Lower lobe of right lung (tissue), 2 donors: ENCODE results near the gene ERCC2. TPM values are rescaled to one million over a fixed set of nuclear protein-coding genes. Genes with fewer than 3 reads are reported as not detected.
A peak's percentile ranks its signal among the peaks of the same experiment; 100 is the strongest.

Experiments
- ATAC-seq, 2 donors: fragments of 200-7000 bp; cut with Tn5 transposase; one replicate each; pipeline ENCODE4 v1.9.1; 2020 to 2022; ENCODE audit warnings: mild to moderate bottlenecking in 2 of 2, moderate library complexity in 2 of 2
- DNase-seq: peaks from one replicate; pipeline ENCODE4 v3.0.0-alpha.2; 2020
- H3K27ac ChIP-seq: fragments of 200-600 bp; one replicate; pipeline ENCODE4 v1.8.0; 2022
- H3K27me3 ChIP-seq: fragments of 200-600 bp; one replicate; pipeline ENCODE4 v1.8.0; 2022; ENCODE audit warnings: low read depth
- H3K36me3 ChIP-seq: fragments of 200-600 bp; one replicate; pipeline ENCODE4 v1.8.0; 2022; ENCODE audit warnings: mild to moderate bottlenecking
- H3K4me1 ChIP-seq: fragments of 200-600 bp; one replicate; pipeline ENCODE4 v1.8.0; 2022
- H3K4me3 ChIP-seq: fragments of 200-600 bp; one replicate; pipeline ENCODE4 v1.8.0; 2022; ENCODE audit warnings: mild to moderate bottlenecking
- H3K9me3 ChIP-seq: fragments of 200-600 bp; one replicate; pipeline ENCODE4 v1.8.0; 2022
- CTCF ChIP-seq: fragments of 200-600 bp; IDR thresholded peaks from one replicate; pipeline ENCODE4 v1.8.0; 2022; ENCODE audit warnings: antibody characterized with exemption, mild to moderate bottlenecking
- intact Hi-C: fragments of 100-400 bp; cut with DNase I; formaldehyde crosslinking; loops from one replicate; pipeline ENCODE4 v1.11.0; 2022
- total RNA-seq: library from RNA; stranded (reverse); fragmentation: NEBNext Ultra II Directional; extraction: Animal tissue kit (Norgen Biotek cat#: 25700); gene quantifications from one replicate; pipeline ENCODE4 v1.2.1, GENCODE V29; 2021
- donor health status: DM: no; HTN: yes; CAD: no; lungs with severe emphysema.

ERCC2 gene
- total RNA-seq, 1 donor from 2014 or later = 14.0 TPM

GRCh38 chr19:45380107-45380506 is 9.7 kb upstream of the ERCC2 start:
- Histone ChIP-seq H3K9me3 (no peaks in the 10 kb centered on the region), H3K4me3 (no peak overlapping the region), H3K27ac (no peak overlapping the region), H3K36me3 (no peaks in the 10 kb centered on the region), H3K27me3 (peaks cover 18% of the 10 kb centered on the region), H3K4me1 (peaks cover 8% of the 10 kb centered on the region)
- TF ChIP-seq CTCF = no peak
- intact Hi-C loops = no loop called here
- ATAC-seq = no peak
- DNase-seq = no peak

- TF ChIP-seq CTCF = no peak
- H3K27ac ChIP-seq = no peak overlapping the region
- H3K4me3 ChIP-seq = no peak overlapping the region
- intact Hi-C loops = no loop called here
- H3K36me3 ChIP-seq = no peaks in the 10 kb centered on the region
- peak; percentile 27 to 62 for ATAC-seq
- H3K4me1 ChIP-seq = peaks cover 9% of the 10 kb centered on the region
- DNase-seq = no peak
- no peaks in the 10 kb centered on the region for H3K27me3 ChIP-seq
- H3K9me3 ChIP-seq = no peaks in the 10 kb centered on the region
Measured at GRCh38 chr19:45376045-45376724, 5.8 kb upstream of the ERCC2 start.

GRCh38 chr19:45368737-45369340 is 1.5 kb downstream of the ERCC2 start:
- Histone ChIP-seq H3K27ac (no peak overlapping the region), H3K27me3 (no peaks in the 10 kb centered on the region), H3K36me3 (no peaks in the 10 kb centered on the region), H3K4me1 (peaks cover 16% of the 10 kb centered on the region), H3K9me3 (no peaks in the 10 kb centered on the region), H3K4me3 (no peak overlapping the region)
- TF ChIP-seq CTCF = no peak
- intact Hi-C loops = no loop called here
- ATAC-seq (no peak), DNase-seq (no peak)

GRCh38 chr19:45368127-45368526 is 2.2 kb downstream of the ERCC2 start:
- H3K4me1 ChIP-seq = peaks cover 16% of the 10 kb centered on the region
- H3K27me3 ChIP-seq = no peaks in the 10 kb centered on the region
- no peak for ATAC-seq
- no peak for DNase-seq
- intact Hi-C loops = no loop called here
- H3K36me3 ChIP-seq = no peaks in the 10 kb centered on the region
- no peak for TF ChIP-seq CTCF
- no peak overlapping the region for H3K4me3 ChIP-seq
- no peak overlapping the region for H3K27ac ChIP-seq
- H3K9me3 ChIP-seq = no peaks in the 10 kb centered on the region

- no peak for TF ChIP-seq CTCF
- no peaks in the 10 kb centered on the region for H3K36me3 ChIP-seq
- no peak overlapping the region for H3K4me3 ChIP-seq
- H3K4me1 ChIP-seq = peaks cover 7% of the 10 kb centered on the region
- DNase-seq (no peak), ATAC-seq (no peak)
- intact Hi-C loops = no loop called here
- no peak overlapping the region for H3K27ac ChIP-seq
- no peaks in the 10 kb centered on the region for H3K27me3 ChIP-seq
- no peaks in the 10 kb centered on the region for H3K9me3 ChIP-seq
Measured at GRCh38 chr19:45364696-45365095, 5.7 kb downstream of the ERCC2 start.
